HG03159 (cell line): Measurements from ENCODE around the gene TNNT2.

Experiments
- ATAC-seq: cut with Tn5 transposase; IDR thresholded peaks from one replicate; pipeline ENCODE4 v1.9.1; 2021; ENCODE audit warnings: mild to moderate bottlenecking, moderate library complexity; ENCODE audit not compliant: unreplicated experiment

Gene TNNT2

DNA sequence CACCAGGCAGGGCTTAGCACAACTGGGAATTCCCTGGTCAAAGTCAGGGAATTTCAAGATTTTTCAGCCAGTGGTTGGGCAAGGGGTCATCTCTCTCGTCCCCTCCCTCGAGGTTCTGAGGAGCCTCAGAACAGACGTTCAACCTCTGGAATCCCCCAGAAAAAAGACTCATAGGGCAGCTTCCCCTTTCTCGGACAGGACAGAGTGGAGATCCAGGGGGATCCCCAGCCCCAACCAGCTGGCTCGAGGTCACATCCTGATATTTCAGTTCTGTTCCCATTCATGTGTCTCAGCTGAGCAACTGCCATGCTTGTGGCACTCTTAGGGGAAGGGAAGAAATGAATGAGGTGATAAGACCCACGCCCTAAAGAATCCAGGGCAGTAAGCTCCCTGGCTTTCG, 26.6 kb upstream of the TNNT2 start:
- ATAC-seq, result no peak

DNA sequence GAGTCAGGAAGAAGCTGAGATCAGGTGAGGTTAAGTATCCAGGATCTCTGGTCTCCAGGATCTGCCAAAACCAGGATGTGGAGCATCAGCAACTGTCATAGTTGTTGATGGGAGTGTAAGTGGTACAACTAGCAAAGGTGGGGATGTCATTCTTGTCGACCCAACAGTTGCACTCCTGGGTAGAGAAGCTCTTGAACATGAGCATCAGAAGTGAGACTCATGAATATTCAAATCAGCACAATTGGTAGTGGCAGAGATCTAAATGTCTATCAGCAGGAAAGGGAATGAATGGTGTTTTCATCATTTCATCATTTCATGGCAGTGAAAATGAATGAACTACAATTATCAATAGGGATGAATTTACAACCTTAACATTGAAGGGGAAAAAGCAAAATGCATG, 25.9 kb upstream of the TNNT2 start:
- no peak for ATAC-seq

DNA sequence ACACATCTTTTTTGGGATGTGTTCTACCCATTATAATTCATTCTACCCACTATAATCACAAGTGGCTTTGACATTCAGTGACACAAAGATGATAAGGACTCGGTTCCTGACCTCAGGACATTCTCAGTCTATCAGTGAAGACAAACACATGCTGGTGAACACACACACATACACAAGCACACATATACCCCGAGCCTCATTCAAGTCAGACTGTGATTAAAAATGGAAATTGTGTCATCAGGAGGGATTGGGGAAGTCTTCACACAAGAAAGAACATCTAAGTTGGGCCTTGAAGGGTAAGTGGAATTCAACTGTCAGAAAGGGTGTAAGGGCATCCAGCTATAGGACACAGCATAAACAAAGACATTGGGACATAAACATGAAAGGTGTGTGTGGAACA, 24.2 kb upstream of the TNNT2 start:
- ATAC-seq, result no peak

DNA sequence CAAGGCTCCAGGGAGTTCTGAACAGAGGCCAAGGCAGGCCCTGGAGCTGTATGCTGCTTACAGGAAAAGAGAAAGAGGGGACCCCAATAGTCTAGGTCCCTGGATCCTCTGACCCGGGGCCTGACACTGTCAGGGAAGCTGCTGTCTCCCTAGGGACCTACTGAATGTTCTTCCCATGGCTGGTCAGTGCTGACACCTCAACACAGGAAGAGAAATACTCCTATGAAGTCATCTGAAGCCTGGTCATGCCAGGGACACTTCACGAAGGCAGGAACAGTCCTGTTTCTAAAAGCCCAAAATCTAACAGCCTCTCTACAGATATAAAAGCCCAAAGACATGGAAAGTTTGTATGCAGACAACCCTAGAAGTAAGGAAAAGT, 23.4 kb upstream of the TNNT2 start:
- no peak for ATAC-seq

DNA sequence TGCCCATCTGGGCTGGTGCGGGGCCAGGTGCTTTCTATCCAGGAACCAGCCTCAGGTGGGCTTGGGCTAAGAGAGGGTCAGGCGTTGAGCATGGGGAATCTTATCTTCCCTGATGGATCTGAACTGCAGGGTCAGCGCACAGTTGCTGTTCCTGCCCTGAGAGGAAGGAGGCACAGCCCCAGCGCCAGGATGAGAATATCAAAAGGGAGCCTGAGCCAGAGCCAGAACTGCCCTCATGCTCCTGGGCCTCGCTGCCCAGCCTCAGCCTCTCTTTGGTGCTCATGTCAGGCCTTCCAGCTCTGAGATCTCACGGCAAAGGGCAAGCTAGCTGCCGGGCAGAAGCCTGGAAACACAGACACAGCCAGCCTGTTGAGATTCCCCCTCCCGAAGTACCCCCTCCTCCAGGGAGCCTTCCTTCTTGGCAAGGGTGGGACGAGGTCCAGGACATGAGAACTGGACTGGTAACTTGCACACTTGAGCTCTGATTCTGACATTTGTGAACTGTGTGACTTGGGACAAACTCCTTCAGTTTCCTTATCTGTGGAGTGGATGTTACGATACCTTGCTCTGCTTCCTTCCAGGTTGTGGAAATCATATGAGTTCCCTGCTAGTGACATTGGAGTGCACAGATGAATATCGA, 22.9 kb upstream of the TNNT2 start:
- ATAC-seq, result no peak

DNA sequence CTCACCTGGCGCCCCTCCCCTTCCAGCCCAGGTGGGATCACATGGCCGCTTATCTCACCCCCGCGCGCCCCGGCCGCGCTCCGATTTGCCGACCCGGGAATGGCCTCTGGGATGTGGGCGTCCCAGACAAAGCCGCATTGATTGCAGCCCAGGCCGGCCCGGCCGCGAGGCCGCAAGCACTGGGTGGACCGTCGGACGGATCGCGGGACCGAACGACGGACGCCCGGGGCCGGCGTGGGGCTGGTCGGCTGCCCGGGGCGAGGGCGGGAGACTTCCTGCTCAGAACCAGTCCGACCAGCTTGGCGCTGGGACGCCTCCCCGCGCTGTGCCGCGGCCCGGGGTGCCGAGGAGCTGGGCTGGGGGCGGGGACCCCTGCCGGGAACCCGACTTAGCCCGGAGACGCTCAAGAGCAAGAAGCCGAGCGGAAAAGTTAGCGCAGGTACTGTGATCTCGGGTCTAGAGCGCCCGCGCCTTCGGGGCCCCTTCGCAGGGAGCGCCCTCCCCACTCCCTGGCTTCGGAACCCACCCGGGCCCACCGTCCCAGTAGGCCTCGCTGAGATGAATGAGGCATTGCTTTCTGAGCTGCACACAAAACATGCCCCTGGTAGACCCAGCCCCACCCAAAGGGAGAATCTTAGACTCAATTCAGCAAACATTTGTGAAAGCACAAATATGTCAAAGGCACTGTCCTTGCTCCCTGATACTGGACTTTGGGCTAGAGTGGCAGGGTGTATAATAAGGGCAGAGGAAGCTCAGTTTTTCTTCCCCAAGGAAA, 22.1 kb upstream of the TNNT2 start:
- no peak for ATAC-seq

DNA sequence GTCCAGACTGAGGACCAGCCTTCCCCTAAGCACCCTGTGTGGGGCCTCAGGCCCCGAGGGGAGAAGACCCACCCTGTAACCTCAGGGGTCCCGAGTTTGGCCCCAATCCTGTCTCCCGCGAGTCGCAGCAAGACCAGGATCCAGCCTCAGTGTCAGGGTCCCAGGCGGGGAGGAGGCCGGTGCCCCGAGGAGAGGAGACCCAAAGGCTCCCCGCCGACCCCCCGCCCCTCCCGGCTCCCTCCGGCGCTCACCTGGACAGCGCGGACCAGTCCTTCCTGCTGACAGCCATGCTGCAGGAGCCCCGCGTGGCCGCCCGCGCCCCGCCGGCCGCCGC, 21.5 kb upstream of the TNNT2 start, which contains the start of gene LAD1:
Gene LAD1 (minus strand): TSS at position 307 of the 334 bp plus-strand sequence. CDS start 18 bp downstream, at position 289.
- no peak for ATAC-seq

DNA sequence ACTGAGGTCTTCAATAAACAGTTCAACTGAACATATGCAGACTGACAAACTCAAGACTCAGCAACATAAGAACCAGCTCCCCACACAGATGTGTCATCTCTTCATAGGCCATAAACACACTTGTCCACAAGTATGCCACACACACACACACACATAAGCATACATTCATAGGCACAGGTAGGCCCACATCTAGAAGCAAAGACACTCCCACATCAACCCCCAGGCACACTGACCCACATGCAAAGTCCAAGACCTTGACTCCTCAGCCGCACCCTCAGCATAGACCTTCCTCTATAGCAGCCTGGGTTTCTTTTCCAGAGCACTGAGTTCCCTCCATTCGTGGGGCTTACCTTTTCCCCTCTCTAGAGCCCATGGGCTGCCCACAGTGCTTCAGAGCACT, 20.2 kb upstream of the TNNT2 start:
- ATAC-seq, result no peak

DNA sequence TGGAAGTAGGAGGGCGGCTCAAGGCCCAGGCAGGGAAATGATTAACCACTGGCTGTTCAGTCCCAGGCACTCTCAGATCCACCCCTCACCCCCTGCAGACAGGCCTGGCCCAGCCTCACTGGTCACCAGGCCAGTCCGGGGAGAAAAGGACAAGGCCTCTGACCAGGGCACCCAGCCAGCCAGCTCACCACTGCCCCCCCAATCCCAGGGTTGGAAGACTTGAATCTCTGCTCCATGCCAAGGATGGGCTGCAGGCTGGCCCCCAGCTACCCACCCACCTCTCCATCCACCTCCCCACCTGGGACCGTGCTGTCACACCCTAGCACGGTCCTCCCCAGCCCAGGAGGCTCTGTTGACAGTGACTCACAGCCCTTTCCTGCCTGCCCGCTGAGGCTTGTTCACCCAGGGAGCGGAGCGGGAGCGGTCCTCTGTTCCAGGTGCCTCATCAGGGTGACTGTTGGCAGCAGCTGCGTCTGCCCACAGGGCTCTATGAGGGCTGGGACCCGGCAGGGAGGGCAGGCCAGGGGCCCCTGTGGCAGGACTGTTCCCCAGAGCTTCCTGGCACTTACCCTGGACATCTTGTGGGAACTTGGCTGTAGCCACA, 19.5 kb upstream of the TNNT2 start:
- ATAC-seq, result no peak

DNA sequence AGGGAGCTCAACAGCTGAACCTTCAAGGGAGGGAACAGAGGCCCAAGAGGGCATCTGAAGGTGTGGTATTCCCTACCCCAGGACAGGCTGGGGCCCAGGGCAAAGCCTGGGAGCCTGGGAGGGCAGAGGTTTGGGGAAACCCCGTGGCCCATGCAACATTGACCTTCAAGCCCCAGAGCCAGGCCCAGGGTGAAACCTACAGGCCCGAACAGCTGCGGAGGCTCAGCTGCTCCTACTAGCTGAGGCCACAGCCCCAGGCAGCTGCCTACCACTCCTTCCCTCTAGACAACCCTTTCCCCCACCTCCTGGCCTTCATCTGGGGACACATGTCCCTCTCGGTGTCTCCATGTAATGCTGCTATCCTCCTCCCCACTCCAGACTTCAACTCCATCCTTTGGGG, 18.5 kb upstream of the TNNT2 start:
- ATAC-seq, result no peak

DNA sequence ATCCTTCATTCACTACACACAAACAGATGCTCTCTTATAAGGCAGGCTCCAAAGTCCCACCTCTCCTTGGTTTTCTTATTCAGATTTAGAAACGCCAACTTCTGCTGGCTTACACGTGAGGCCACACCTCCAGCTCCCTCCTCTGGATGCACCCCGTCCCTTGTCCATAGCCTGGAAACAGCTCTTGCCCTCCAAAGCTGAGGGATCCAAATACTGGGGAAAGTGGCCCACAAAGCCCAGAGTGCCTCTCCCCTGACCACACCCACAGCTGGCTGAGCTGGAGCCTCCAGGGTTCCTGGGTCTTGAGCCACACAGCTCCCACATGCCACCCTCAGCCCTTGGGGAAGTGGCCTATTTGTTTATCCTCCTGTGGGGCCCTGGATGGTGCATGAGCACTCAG, 17.1 kb upstream of the TNNT2 start:
- ATAC-seq, result no peak

DNA sequence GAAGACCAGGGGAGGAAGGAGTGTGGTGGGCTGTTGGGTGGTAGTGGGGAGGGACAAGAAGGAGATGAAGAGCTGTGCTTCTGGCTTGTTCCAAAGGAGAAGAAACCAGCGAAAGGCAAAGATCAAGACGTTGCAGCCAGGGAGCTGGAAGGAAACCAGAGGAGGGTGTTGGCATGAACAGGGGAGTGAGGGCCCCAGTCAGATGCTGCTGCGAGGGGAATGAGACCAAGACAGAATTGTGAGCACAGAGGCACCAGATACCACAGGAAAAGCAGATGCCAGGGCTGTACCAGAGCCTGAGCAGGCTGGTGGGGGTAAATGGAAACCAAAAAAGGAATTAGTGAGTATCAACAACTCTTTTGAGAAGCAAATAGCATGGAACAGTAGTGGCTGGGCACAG, 15.6 kb upstream of the TNNT2 start:
- ATAC-seq, result no peak

DNA sequence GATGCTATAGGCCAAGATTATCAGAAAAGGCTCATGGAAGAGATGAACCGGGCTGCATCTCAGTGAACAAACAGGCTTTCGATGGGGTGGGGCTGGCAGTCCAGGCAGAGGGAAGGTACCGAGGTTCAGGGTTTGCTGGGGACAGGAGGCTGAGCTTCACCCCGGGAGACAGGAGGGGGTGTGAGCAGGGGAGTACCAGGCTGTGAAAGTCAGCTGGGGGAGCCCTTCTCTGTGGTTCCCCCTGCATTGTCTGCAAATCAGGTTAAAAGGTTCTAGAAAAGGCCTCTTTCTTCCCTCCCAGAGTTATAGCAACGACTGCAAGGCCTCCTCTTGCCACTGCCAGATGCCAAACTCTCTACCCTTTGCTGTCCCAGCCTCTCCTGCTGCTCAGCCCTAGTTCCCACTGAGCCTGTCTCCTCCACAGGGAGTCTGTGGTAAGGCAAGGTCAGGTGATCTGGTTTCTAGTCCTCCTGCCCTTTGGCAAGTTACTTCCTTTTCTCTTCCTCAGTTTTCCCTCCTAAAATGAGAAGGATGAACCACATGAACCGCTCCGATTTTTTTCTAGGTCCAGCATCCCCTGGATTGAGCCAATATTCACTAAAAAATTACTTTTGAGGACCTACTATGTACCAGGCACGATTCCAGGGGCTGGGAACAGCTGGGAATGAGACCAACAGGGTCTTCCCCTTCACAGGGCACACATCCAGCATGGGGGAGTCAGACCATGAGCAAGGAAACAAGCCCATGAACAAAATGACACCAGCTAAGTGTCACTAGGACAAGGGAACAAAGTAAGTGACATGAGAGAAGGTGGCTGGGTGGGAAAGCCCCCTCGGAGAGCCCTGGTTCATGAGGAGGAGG, 14.4 kb upstream of the TNNT2 start:
- no peak for ATAC-seq

DNA sequence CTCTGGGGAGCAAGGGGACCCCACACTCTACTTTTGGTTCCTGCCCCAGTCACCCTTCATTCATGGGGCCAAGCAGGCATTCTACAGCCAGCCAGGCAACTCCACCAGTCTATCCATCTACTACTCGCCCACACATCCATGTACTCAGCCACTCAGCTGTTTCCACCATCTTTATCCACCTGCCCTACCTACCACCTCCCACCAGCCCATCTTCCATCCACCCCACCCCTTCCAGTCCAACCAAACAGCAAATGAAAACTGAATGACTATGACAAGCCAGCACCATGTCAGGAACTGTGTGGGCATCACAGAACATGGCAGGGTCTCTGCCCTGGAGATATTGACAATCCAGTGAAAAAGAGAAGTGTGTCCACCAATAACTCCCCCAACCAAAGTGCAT, 13.7 kb upstream of the TNNT2 start:
- ATAC-seq, result no peak

DNA sequence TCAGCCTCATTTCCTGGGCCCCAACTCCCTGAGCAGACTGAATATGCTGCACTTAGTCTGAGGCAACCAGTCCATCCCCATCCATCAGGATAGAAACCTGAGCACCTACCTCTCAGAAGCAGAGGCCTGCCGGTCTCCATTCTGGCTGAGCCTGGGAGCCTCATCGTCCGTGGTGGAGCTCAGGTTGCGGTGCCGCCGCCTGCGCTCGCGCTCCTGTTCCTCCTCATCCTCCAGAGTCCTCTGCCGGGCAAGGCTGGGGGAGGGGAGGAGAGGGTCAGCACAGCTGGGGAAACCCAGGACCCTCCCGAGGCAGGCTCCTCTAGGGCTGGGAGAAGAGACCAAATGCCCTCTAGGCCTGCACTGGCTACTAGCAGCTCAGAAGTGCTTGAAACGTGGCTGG, 11.6 kb upstream of the TNNT2 start:
- no peak for ATAC-seq

DNA sequence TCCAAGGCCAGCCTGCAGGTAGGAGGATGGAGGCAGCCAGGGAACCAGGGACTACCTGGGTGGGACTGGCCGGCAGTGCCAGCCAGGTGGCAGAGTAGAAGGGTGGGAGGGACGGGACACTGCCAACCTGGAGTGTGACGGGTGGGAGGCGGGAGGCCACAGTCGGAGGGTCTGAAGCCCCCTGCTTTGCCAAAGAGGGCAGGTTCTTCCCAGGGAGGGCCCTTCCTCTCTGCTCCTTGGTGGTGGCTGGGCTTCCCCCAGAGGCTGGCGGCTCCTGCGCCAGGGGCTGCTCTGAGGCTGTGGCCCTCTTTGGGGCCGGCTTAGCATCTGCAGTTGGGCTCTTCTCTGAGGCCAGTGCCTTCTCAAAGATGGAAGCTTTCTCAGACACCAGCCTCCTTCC, 8.7 kb upstream of the TNNT2 start:
- ATAC-seq, result no peak

DNA sequence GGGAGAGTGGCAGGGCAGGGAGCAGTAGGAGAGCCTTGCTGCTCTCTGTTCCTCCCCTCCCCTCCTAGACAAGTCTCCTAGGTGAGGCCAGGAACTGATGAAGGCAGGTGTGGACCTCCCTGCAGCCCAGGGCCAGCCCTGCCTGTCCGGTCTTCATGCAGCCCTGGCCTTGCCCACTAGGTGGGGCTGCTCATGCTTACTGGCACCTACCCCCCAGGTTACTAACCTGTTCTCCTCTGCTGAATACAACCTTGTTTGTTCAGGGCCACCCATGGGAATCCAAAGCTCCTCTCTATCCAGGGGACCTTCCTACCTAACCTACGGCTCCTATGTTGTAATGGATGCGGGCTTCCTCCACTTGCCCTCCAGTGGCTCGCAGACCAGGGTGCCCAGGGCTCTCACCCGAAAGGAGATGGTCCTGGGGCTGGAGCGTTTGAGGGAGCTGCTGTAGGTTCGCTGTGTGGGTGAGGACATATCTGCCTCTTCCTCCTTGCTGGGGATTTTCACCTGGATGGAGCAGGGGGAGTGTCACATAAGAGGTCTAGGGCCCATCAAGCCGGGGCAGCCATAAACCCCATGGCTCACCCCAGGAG, 7.9 kb upstream of the TNNT2 start:
- ATAC-seq, result peak; percentile 86

DNA sequence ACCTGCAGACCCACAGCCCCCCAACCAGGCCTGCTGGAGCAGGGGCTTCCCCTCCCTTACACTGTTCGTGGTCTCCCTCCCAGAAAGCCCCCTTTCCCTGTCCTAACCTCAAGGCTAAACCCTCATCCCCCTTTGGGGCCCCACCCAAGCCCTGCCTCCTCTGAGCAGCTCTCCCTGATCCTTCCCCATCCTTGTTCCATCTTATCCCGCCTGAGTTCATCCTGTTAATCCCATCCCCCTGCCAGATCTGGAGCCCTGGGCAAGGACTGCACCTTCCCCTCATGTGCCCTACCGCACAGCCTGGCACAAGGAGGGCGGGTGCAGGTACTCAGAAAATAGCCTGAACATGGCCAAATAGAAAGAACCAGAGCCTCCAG, 6.9 kb upstream of the TNNT2 start:
- no peak for ATAC-seq

DNA sequence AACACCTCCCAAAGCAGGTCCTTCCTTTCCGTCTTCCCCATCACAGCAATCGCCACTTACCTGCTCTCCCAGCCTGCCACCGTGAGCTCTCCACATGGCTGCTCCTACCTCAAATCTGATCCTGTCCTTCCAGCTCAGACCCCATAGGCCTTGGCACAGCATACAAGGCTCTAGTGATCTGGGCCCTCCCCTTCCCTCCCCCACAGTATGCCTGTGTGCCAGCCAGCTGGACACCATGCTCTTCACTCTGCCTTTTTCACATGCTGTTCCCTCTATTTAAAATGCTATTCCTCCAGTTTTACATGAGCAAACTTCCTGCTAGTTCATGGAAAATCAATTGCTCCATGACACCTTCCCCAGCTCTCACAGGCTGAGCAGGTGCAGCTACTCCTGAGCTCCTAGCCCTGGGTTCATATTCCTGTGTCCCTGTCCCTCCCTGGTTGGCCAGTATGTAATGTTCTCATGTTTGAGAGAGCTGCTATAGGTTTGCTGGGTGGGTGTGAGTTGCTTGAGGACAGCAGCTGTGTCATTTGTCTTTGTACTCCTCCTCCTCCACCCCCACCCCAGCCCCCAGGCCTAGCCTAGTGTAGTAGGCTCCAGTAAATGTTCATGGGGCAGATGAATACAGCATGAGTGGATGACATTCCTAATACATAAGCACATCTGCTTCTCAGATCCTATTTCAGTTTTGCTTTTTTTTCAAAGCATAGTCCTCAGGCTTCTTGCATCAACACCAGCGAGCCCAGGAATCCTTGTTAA, 6.3 kb upstream of the TNNT2 start:
- ATAC-seq, result no peak

DNA sequence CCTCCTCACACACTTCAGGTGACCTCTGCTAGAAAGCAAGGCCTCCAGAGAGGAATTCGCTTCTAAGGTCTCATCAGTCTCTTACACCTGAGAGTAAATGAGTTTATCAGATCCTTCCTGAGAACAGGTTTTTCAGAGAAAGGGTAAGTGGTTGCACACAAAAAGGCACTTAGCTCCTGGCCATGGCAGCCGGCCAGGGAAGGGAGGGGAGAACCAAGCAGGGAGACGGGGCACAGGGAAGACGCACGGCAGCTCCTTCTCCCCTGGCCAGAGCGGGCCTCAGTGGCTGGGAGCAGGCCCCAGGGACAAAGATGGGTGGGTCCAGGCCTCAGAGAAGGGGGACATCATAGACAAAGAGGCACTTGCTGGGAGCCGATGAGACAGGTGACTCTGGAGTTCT, 3.6 kb upstream of the TNNT2 start:
- ATAC-seq, result no peak
